ENCODE measurements around the gene CDKL5. TPM values are rescaled to one million over a fixed set of nuclear protein-coding genes. Genes with fewer than 3 reads are reported as not detected.
A peak's percentile ranks its signal among the peaks of the same experiment; 100 is the strongest.

CDKL5 gene
- polyA plus RNA-seq, 4 donors = 13.7 to 16.1 (median 14.5) TPM

- no peak for DNase-seq (ENCODE audit: low read depth in 4 of 4, low spot score in 3 of 4)
These were observed 213.9 kb downstream of the CDKL5 start for GRCh38 chrX:18639280-18639679.

GRCh38 chrX:18640686-18641085, 215.3 kb downstream of the CDKL5 start:
- DNase-seq (ENCODE audit: low read depth in 4 of 4, low spot score in 3 of 4) = no peak

DNA sequence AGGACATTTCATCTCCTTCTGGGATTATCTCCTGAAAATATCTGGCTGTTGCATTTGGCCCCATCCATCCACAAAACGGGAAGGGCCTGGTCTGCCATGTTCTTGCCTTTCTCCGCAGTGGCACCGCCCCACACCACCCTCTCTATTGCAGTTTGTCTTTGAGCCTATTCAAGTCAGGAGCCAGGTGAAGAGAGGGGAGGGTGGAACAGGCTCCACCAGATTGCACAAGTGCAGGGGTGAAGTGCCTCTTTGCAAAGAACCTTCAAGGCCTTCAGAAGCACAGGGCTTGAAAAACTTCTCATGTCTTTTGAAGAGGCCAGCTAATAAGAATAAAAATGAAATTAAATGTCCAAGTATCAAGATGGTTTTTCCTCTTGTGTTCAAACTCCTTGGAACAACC, 217.8 kb downstream of the CDKL5 start:
- no peak for DNase-seq (ENCODE audit: low read depth in 4 of 4, low spot score in 3 of 4)

DNA sequence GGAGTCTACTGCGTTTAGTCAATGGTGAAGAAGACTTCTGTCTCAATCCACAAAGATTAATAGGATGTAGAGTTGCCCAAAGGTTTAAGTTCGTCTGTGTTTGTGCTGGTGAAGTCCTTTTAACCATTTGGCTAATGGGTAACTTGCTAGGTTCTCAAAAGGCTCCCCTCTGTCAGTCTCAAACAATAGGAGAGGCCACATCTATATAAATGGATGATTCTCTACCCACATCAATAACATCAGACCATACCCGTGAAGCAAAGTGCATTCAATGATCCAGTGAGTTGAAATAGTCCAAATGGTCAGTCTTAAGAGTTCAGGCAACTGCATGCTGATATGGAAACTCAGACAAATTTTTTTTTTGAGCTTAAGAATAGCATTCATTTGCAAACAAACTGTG, 218.4 kb downstream of the CDKL5 start:
- no peak for DNase-seq (ENCODE audit: low read depth in 4 of 4, low spot score in 3 of 4)

GRCh38 chrX:18647621-18648020, 222.2 kb downstream of the CDKL5 start:
- no peak for DNase-seq (ENCODE audit: low read depth in 4 of 4, low spot score in 3 of 4)

GRCh38 chrX:18649498-18649951, 224.1 kb downstream of the CDKL5 start:
- DNase-seq (ENCODE audit: low read depth in 4 of 4, low spot score in 3 of 4) = peak in 1 of 4 donors; percentile 4

GRCh38 chrX:18650662-18651061, 225.3 kb downstream of the CDKL5 start:
- no peak for DNase-seq (ENCODE audit: low read depth in 4 of 4, low spot score in 3 of 4)

GRCh38 chrX:18652636-18653035, 227.2 kb downstream of the CDKL5 start:
- no peak for DNase-seq (ENCODE audit: low read depth in 4 of 4, low spot score in 3 of 4)

DNA sequence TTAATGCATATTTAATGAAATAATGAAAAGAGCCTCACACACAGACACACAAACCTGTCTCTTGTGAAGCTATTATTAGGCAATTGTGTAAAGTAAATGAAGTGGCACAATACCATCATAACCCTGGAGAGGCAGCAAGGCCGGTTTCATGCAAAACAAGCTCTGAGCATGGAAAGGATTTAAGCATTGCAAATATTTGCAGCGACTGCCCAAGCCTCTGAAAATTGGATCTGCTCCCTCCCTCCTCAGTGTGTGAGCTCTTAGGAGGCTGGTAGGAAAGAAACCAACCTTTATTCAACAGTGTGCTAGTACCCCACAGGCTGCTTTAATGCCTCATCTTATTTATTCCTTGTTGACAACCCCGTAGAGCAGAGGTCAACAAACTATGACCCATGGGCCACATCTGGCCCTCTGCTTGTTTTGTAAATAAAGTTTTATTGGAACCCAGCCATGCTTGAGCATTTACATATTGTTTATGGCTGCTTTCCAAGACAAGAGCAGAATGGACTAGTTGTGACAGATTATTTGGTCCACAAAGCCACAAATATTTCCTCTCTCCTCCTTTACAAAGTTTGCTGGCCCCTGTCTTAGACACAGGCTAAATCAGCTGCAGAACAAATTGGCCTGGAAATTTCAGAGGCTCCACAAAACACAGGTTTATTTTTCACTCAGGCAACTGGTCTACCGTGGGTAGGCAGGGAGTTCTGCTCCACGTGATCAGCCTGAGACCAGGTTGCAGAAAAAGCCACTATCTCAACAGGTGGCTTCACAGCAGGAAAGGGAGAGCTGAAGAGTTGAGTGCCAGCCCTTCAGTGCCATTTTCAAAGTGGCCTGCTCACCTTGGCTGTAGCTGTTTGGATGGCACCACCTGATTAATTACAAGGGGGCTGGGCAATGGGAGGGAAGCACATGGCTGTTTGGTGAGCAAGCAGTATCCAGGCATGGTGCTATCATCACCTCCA, 229.7 kb downstream of the CDKL5 start:
- DNase-seq (ENCODE audit: low read depth in 4 of 4, low spot score in 3 of 4) = no peak

- no peak for DNase-seq (ENCODE audit: low read depth in 4 of 4, low spot score in 3 of 4)
These were observed 235.9 kb downstream of the CDKL5 start for GRCh38 chrX:18661273-18661672.

DNA sequence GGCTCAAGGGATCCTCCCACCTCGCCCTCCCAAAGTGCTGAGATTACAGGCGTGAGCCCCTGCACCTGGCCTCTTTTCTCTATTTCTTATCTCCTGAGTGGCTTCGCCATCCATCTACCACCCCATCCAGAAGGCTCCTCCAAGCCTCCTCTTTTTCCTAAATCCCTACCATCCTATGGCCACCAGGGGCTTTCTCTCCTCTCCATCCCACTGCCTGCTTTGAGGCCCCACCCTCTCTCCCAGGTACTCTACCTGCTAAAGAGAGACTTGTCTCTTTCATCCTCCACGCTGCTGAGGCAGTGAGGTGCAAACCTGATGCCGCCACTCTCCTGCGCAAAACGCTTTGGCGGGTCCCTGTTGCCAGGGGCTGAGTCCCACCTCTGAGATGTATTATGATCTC, 239.5 kb downstream of the CDKL5 start:
- no peak for DNase-seq (ENCODE audit: low read depth in 4 of 4, low spot score in 3 of 4)

DNA sequence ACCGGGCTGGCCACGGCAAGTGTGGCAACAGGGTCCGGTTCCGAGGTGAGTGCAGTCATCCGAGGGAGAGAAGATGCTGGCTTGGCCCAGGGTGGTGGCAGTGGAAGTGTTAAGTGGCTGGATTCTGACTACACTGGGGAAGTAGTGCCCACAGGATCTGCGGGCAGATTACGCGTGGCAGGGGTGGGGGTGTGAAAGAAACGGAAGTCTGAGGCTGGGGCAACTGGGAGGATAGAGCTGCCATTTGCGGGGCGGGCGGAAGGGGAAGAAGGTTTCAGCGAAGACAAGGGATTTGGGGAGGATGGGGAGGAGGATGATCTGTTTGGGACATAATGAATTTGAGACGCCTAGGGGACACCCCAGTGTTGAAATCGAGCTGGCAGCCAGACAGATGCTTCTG, 241.2 kb downstream of the CDKL5 start:
- no peak for DNase-seq (ENCODE audit: low read depth in 4 of 4, low spot score in 3 of 4)

- DNase-seq (ENCODE audit: low read depth in 4 of 4, low spot score in 3 of 4) = no peak
These were observed 242.8 kb downstream of the CDKL5 start for GRCh38 chrX:18668071-18668835.

- DNase-seq (ENCODE audit: low read depth in 4 of 4, low spot score in 3 of 4) = no peak
These were observed 246.6 kb downstream of the CDKL5 start, which contains the start of gene RS1 for GRCh38 chrX:18672008-18672407. RS1 (minus strand) TSS chrX:18672108; CDS start chrX:18672068, 40 bp downstream.

DNA sequence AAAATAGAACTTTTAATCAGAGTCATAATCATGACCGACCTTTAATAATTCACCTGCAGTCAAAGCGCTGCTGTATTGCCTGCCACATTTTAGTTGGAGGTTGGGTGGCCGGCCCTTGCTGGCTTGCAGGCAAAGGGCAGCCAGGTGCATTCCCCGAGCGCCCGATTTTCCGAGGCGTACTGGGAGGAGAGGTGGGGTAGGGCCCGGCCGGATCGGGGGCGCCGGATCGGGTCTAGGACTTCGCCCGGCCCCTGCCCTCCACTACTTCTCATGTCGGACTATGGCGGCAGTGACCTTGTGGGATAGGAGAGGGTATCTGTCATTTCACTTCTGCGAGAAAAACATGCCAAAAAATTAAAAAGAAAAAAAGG, 249.0 kb downstream of the CDKL5 start:
- no peak for DNase-seq (ENCODE audit: low read depth in 4 of 4, low spot score in 3 of 4)

- peak; percentile 49 to 67 (median 64) for DNase-seq (ENCODE audit: low read depth in 4 of 4, low spot score in 3 of 4)
These were observed 249.7 kb downstream of the CDKL5 start for GRCh38 chrX:18674788-18675735.

- DNase-seq (ENCODE audit: low read depth in 4 of 4, low spot score in 3 of 4) = no peak
These were observed 250.6 kb downstream of the CDKL5 start for GRCh38 chrX:18676050-18676449.

DNA sequence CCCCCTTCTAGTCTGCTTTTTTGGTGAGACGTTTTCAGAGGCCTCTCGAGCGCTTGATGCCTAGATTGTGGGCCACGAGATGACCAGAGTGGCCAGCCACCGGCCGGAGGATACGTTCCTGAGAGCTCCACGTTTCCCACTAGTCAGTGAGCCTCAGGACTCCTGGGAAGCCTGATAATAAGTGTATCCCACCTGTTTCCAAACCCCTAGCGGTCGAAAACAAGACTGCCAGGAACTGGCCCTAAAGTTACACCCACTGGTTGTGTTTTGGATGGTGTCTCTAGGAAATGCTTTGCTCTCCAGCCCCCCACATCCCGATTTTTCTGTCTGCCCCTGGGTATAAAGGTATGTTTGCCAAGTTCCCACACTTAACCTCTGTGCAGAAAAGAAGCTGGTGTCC, 251.1 kb downstream of the CDKL5 start:
- DNase-seq (ENCODE audit: low read depth in 4 of 4, low spot score in 3 of 4) = no peak

GRCh38 chrX:18677161-18677869, 251.9 kb downstream of the CDKL5 start:
- no peak for DNase-seq (ENCODE audit: low read depth in 4 of 4, low spot score in 3 of 4)

- no peak for DNase-seq (ENCODE audit: low read depth in 4 of 4, low spot score in 3 of 4)
These were observed 256.6 kb downstream of the CDKL5 start for GRCh38 chrX:18681996-18682395.
